ENCODE measurements around the gene TMOD1.
"Not testable (repeated sequence)": the region's sequence is repeated elsewhere in the genome, so short reads cannot be mapped to it uniquely, and the experiment has no call there.

Gene TMOD1

GRCh38 chr9:97501177-97501971 is at the start of gene TMOD1:
TMOD1 (plus strand) TSS chr9:97501666; CDS start chr9:97524189, 22,523 bp downstream.
- peak; percentile 80 for DNase-seq (ENCODE audit: low spot score)

GRCh38 chr9:97453573-97453972 is 47.9 kb upstream of the TMOD1 start:
- DNase-seq (ENCODE audit: low spot score): not testable (repeated sequence)

- DNase-seq (ENCODE audit: low spot score): not testable (repeated sequence)
These were observed 44.6 kb upstream of the TMOD1 start for GRCh38 chr9:97456841-97457240.

GRCh38 chr9:97459326-97459725 is 42.1 kb upstream of the TMOD1 start:
- no peak for DNase-seq (ENCODE audit: low spot score)

GRCh38 chr9:97462159-97462558 is 39.3 kb upstream of the TMOD1 start:
- DNase-seq (ENCODE audit: low spot score): no peak

GRCh38 chr9:97462914-97463313 is 38.6 kb upstream of the TMOD1 start:
- DNase-seq (ENCODE audit: low spot score): no peak

- DNase-seq (ENCODE audit: low spot score): peak; percentile 65
These were observed 32.6 kb upstream of the TMOD1 start for GRCh38 chr9:97468658-97469448.

- no peak for DNase-seq (ENCODE audit: low spot score)
These were observed 31.4 kb upstream of the TMOD1 start for GRCh38 chr9:97470076-97470475.

GRCh38 chr9:97473717-97474116 is 27.7 kb upstream of the TMOD1 start:
- DNase-seq (ENCODE audit: low spot score): no peak

- DNase-seq (ENCODE audit: low spot score): no peak
These were observed 27.0 kb upstream of the TMOD1 start for GRCh38 chr9:97474372-97474925.

- DNase-seq (ENCODE audit: low spot score): no peak
These were observed 26.4 kb upstream of the TMOD1 start for GRCh38 chr9:97475059-97475458.

- DNase-seq (ENCODE audit: low spot score): no peak
These were observed 23.0 kb upstream of the TMOD1 start for GRCh38 chr9:97478301-97478981.

- no peak for DNase-seq (ENCODE audit: low spot score)
These were observed 21.8 kb upstream of the TMOD1 start for GRCh38 chr9:97479496-97480159.

GRCh38 chr9:97480174-97480573 is 21.3 kb upstream of the TMOD1 start:
- DNase-seq (ENCODE audit: low spot score): no peak

GRCh38 chr9:97480749-97481148 is 20.7 kb upstream of the TMOD1 start:
- DNase-seq (ENCODE audit: low spot score): no peak

- no peak for DNase-seq (ENCODE audit: low spot score)
These were observed 17.3 kb upstream of the TMOD1 start for GRCh38 chr9:97484134-97484533.

GRCh38 chr9:97487107-97487506 is 14.4 kb upstream of the TMOD1 start:
- no peak for DNase-seq (ENCODE audit: low spot score)

GRCh38 chr9:97487861-97488260 is 13.6 kb upstream of the TMOD1 start:
- DNase-seq (ENCODE audit: low spot score): no peak

GRCh38 chr9:97491216-97491999 is 10.1 kb upstream of the TMOD1 start:
- no peak for DNase-seq (ENCODE audit: low spot score)

- DNase-seq (ENCODE audit: low spot score): not testable (repeated sequence)
These were observed 3.7 kb upstream of the TMOD1 start for GRCh38 chr9:97497558-97498375.
